Measurements from ENCODE around the gene MICU1. TPM values are rescaled to one million over a fixed set of nuclear protein-coding genes. Genes with fewer than 3 reads are reported as not detected.
A peak's percentile ranks its signal among the peaks of the same experiment; 100 is the strongest.
"Not testable (repeated sequence)": the region's sequence is repeated elsewhere in the genome, so short reads cannot be mapped to it uniquely, and the experiment has no call there.

Gene MICU1
- polyA plus RNA-seq, 2 of the 4 experiments (the other 2 are of a cell fraction), result 54.5 to 58.6 TPM

GRCh38 chr10:72328045-72328828, 297.6 kb downstream of the MICU1 start (continued):
- TF ChIP-seq ZSCAN20 (CRISPR knock-in tag; IDR thresholded peaks at IDR 0.05) (no peak), EHF (CRISPR knock-in tag; IDR thresholded peaks at IDR 0.05) (no peak), HOXB5 (CRISPR knock-in tag; IDR thresholded peaks at IDR 0.05) (no peak), PBX3 (IDR thresholded peaks at IDR 0.05) (peak; percentile 50; the same call in 1 of the 2 replicates), CHD4 (IDR thresholded peaks at IDR 0.05; ENCODE audit: borderline replicate concordance) (no peak), HDAC2 (IDR thresholded peaks at IDR 0.05) (no peak), CTCF (IDR thresholded peaks at IDR 0.05) (peak; percentile 92), CEBPB (IDR thresholded peaks at IDR 0.05) (no peak), ATOH8 (CRISPR knock-in tag; IDR thresholded peaks at IDR 0.05; ENCODE audit: low read depth) (peak; percentile 59; the same call in 1 of the 2 replicates), ZFP36 (IDR thresholded peaks at IDR 0.05; ENCODE audit: borderline replicate concordance, partially characterized antibody) (no peak), ESRRA (IDR thresholded peaks at IDR 0.05; ENCODE audit: borderline replicate concordance, low read length) (0 out of 2 replicates have a peak, but pooled peaks have one; percentile 17), HES2 (IDR thresholded peaks at IDR 0.05) (no peak), JUNB (IDR thresholded peaks at IDR 0.05) (no peak), HEYL (CRISPR knock-in tag; IDR thresholded peaks at IDR 0.05) (no peak), NR3C1 (IDR thresholded peaks at IDR 0.05) (no peak)
- TF ChIP-seq, protein P1, sequence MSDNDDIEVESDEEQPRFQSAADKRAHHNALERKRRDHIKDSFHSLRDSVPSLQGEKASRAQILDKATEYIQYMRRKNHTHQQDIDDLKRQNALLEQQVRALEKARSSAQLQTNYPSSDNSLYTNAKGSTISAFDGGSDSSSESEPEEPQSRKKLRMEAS (IDR thresholded peaks at IDR 0.05), result peak; percentile 87

GRCh38 chr10:72326665-72327603, 298.9 kb downstream of the MICU1 start:
- not testable (repeated sequence) for ATAC-seq; FAIRE-seq; H3K9me3 ChIP-seq; H3K4me2 ChIP-seq; H3K4me3 ChIP-seq; DNase-seq (ENCODE audit: low read depth in 1 of 2, low spot score in 1 of 2)
- ChIA-PET CTCF (interaction anchor here (0.6 to 8.5 kb wide), 29 partner anchors 11 to 562 kb away, joined by 3 to 94 read pairs (median 6); partner anchors contain the start of genes ASCC1, DDIT4 and VSIR), POLR2A (interaction anchor here (0.6 to 1.4 kb wide), 4 partner anchors 12 to 53 kb away, joined by 3 to 6 read pairs (median 6); partner anchors contain the start of gene DDIT4)
- 96% methylated on average over 32 of the region's 32 CpGs for WGBS (ENCODE audit: missing lambda C conversion rate)
- peaks cover 83% of the 10 kb centered on the region for H3K4me1 ChIP-seq
- peak overlapping the region; percentile 89 to 93 for H3K27ac ChIP-seq

All from A549 (cell line).